ENCODE data around the gene SRRM2.

The SRRM2 gene

GRCh38 chr16:2779151-2779920, 26.9 kb downstream of the SRRM2 start:
- no peak for DNase-seq

GRCh38 chr16:2779978-2780898, 27.8 kb downstream of the SRRM2 start:
- no peak for DNase-seq

GRCh38 chr16:2782583-2783351, 30.3 kb downstream of the SRRM2 start:
- DNase-seq: no peak

- DNase-seq: no peak
Observed at GRCh38 chr16:2783581-2784357, 31.3 kb downstream of the SRRM2 start.

- no peak for DNase-seq
Observed at GRCh38 chr16:2784358-2785100, 32.1 kb downstream of the SRRM2 start.

GRCh38 chr16:2785101-2785991, 32.9 kb downstream of the SRRM2 start:
- no peak for DNase-seq

GRCh38 chr16:2786061-2786825, 33.8 kb downstream of the SRRM2 start:
- no peak for DNase-seq

GRCh38 chr16:2786826-2787151, 34.4 kb downstream of the SRRM2 start:
- no peak for DNase-seq

- no peak for DNase-seq
Observed at GRCh38 chr16:2787406-2787805, 35.0 kb downstream of the SRRM2 start, which contains the start of gene PRSS33. Gene PRSS33, minus strand, starts transcription at chr16:2787560. Its CDS starts 1,013 bp downstream, at chr16:2786547.

- DNase-seq: no peak
Observed at GRCh38 chr16:2787961-2788360, 35.5 kb downstream of the SRRM2 start.

- DNase-seq: no peak
Observed at GRCh38 chr16:2790631-2791030, 38.2 kb downstream of the SRRM2 start.

- no peak for DNase-seq
Observed at GRCh38 chr16:2791174-2791573, 38.7 kb downstream of the SRRM2 start.

GRCh38 chr16:2792940-2793339, 40.5 kb downstream of the SRRM2 start:
- no peak for DNase-seq

- DNase-seq: no peak
Observed at GRCh38 chr16:2795395-2796143, 43.1 kb downstream of the SRRM2 start.

- DNase-seq: no peak
Observed at GRCh38 chr16:2798723-2799204, 46.3 kb downstream of the SRRM2 start.

GRCh38 chr16:2799205-2799858, 46.9 kb downstream of the SRRM2 start:
- DNase-seq: no peak

GRCh38 chr16:2799859-2800226, 47.4 kb downstream of the SRRM2 start:
- peak; percentile 17 for DNase-seq

GRCh38 chr16:2803545-2804195, 51.2 kb downstream of the SRRM2 start:
- no peak for DNase-seq

Measured in HCEC 1CT (cell line).